ENCODE results near the gene SLC19A1.

GRCh38 chr21:45494851-45495680 lies 47.2 kb downstream of the SLC19A1 start:
- no peak for TF ChIP-seq CTCF (IDR thresholded peaks at IDR 0.05)
- TF ChIP-seq POLR2A (IDR thresholded peaks at IDR 0.05), result no peak
